ENCODE data around the gene MYH4. TPM values are rescaled to one million over a fixed set of nuclear protein-coding genes. Genes with fewer than 3 reads are reported as not detected.

MYH4 gene
- total and polyA plus RNA-seq, 12 donors = not detected

DNA sequence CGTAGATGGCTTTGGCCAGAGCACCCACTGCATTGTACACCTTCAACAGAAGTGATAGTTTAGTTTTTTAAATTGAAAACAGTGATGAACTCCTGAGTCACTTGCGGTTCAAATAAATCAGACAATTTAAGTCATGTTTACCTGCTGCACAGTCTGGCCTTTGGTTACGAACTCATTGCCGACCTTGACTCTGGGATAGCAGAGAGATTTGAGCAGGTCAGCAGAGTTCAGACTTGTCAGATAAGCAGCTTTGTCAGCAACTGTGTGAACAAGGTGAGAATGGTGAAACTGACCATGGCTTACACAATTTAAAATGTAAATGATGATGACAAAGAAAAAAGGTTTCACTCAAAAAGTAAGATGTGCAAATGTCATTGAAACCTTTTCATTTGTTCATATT is 9.3 kb downstream of the MYH4 start:
- Histone ChIP-seq H3K4me1 (replicated peaks in 1 of 2) (no peaks in the 10 kb centered on the region), H3K36me3 (replicated peaks in 1 of 2) (no peaks in the 10 kb centered on the region), H3K9me3 (replicated peaks in 1 of 3) (no peaks in the 10 kb centered on the region), H3K27me3 (peaks cover 8% of the 10 kb centered on the region), H3K27ac (no peak overlapping the region), H3K4me3 (no peak overlapping the region)
- no peak for DNase-seq
- no peak for TF ChIP-seq POLR2A (IDR thresholded peaks at IDR 0.05)
- TF ChIP-seq, protein P1, sequence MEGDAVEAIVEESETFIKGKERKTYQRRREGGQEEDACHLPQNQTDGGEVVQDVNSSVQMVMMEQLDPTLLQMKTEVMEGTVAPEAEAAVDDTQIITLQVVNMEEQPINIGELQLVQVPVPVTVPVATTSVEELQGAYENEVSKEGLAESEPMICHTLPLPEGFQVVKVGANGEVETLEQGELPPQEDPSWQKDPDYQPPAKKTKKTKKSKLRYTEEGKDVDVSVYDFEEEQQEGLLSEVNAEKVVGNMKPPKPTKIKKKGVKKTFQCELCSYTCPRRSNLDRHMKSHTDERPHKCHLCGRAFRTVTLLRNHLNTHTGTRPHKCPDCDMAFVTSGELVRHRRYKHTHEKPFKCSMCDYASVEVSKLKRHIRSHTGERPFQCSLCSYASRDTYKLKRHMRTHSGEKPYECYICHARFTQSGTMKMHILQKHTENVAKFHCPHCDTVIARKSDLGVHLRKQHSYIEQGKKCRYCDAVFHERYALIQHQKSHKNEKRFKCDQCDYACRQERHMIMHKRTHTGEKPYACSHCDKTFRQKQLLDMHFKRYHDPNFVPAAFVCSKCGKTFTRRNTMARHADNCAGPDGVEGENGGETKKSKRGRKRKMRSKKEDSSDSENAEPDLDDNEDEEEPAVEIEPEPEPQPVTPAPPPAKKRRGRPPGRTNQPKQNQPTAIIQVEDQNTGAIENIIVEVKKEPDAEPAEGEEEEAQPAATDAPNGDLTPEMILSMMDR (IDR thresholded peaks at IDR 0.05) = no peak
- WGBS, 4 donors = 57 to 75% (median 64%) methylated on average over 4 of the region's 4 CpGs
- intact Hi-C loops (cut with DNase I) = no loop called here

GRCh38 chr17:10458701-10459100 is 10.7 kb downstream of the MYH4 start:
- Histone ChIP-seq H3K9me3 (replicated peaks in 1 of 3) (no peaks in the 10 kb centered on the region), H3K36me3 (replicated peaks in 1 of 2) (no peaks in the 10 kb centered on the region), H3K4me3 (no peak overlapping the region), H3K4me1 (replicated peaks in 1 of 2) (no peaks in the 10 kb centered on the region), H3K27me3 (peaks cover 8% of the 10 kb centered on the region), H3K27ac (no peak overlapping the region)
- 36 to 51% (median 44%) methylated on average over 3 of the region's 3 CpGs for WGBS, 4 donors
- intact Hi-C loops (cut with DNase I) = no loop called here
- DNase-seq = no peak
- TF ChIP-seq, protein P1 (IDR thresholded peaks at IDR 0.05) = no peak
- TF ChIP-seq POLR2A (IDR thresholded peaks at IDR 0.05) = no peak

DNA sequence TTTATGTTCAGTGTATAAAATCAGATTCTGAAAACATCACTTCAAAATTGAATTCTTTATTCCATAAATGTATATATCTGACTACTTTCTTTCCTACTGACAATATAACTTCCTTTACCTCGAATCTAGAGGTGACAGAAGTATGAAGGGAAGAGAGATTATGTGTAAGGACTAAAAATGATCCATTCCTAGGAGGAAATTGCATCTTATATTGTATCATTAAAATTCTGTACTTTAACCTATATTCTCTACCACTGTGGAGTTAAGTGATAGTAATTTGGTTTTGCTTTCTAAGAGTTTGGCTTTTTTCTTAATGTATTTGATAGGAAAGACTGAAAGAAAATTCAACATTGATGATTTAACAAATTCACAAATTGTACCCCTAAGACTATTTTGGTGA is 11.4 kb downstream of the MYH4 start:
- Histone ChIP-seq H3K4me1 (replicated peaks in 1 of 2) (no peaks in the 10 kb centered on the region), H3K4me3 (no peak overlapping the region), H3K27ac (no peak overlapping the region), H3K9me3 (replicated peaks in 1 of 3) (no peaks in the 10 kb centered on the region), H3K36me3 (replicated peaks in 1 of 2) (no peaks in the 10 kb centered on the region), H3K27me3 (peaks cover 8% of the 10 kb centered on the region)
- no peak for TF ChIP-seq POLR2A (IDR thresholded peaks at IDR 0.05)
- TF ChIP-seq, protein P1 (IDR thresholded peaks at IDR 0.05) = no peak
- no peak for DNase-seq
- intact Hi-C loops (cut with DNase I) = no loop called here
- WGBS, 4 donors = 10 to 20% (median 18%) methylated on average over 1 of the region's 1 CpG

DNA sequence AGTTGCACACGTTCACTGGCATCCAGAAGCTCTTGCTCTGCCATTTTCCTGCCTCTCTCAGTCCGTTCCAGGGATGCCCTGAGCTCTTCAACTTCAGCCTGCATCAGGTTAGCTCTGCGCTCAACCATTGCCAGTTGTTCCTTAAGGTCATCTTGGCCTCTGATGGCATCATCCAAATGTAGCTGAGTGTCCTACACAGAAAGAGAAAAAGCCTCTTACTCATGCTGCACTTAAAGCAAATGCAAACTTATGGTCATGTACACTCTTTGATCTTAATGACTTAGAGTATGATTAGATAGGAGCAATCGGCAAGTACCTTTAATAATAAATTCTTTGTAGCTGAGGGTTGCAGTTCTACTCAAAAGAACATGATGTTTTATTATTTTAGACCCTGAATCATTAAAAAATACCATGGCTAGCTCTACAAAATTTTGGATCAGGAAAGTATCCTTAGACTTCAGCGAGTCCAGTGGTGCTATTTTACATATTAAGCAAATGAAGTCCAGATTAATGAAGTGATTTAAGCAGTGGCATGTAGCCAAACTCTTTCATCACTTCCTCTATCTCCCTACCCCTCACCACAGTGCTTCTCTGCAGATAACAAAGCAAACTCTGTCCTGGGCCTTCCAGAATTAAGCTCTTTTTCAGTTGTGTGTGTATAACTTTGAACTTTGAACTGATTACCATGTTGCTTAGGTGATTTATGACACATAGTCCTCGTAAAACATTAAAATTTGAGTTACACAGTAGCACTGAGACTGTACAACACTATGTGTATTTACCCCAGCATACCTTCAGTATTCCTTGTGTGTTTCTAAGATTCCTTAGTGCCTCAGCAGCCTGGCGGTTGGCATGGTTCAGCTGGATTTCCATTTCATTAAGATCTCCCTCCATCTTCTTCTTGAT is 22.1 kb downstream of the MYH4 start:
- Histone ChIP-seq H3K36me3 (replicated peaks in 1 of 2) (no peaks in the 10 kb centered on the region), H3K4me3 (no peak overlapping the region), H3K27ac (no peak overlapping the region), H3K9me3 (replicated peaks in 1 of 3) (no peaks in the 10 kb centered on the region), H3K4me1 (replicated peaks in 1 of 2) (no peaks in the 10 kb centered on the region), H3K27me3 (no peaks in the 10 kb centered on the region)
- intact Hi-C loops (cut with DNase I) = no loop called here
- WGBS, 4 donors = 51 to 60% (median 58%) methylated on average over 7 of the region's 7 CpGs
- TF ChIP-seq, protein P1 (IDR thresholded peaks at IDR 0.05) = no peak
- TF ChIP-seq POLR2A (IDR thresholded peaks at IDR 0.05) = no peak
- DNase-seq = no peak

Data from adrenal gland (tissue), 12 donors.